Measurements from ENCODE around the gene EPO. TPM values are rescaled to one million over a fixed set of nuclear protein-coding genes. Genes with fewer than 3 reads are reported as not detected.

EPO gene
- total and polyA plus RNA-seq, 2 of the 8 experiments (the other 6 are each of a cell fraction or from before 2014, with no cell fraction given), result 0.42 to 0.95 TPM

DNA sequence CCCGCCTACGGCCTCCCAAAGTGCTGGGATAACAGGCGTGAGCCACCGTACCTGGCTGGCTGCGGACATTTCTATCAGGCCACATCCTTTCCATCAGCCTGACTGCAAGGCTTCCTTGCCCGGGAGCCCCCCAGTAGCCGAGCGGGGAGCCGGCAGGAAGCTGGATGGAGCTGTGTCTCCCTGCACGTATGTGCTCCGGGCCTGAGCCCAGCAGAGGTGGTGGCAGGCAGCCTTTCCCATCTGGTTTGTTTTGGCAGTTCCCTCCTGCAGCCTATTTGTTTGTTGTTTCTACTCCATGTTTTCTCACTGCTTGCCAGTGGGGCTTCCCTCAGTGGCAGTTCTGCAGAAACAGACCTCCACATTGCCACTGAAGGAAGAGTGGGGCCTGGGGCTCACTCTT is 8.9 kb upstream of the EPO start:
- Histone ChIP-seq H3K18ac (ENCODE audit: extremely low read depth, low read length) (no peak overlapping the region), H3K23ac (ENCODE audit: insufficient read length) (no peak overlapping the region), H3K4me2 (ENCODE audit: insufficient read depth in 1 of 2, low read depth in 2 of 2, low read length in 2 of 2) (no peak overlapping the region), H3K79me1 (ENCODE audit: low read depth, low read length) (peaks cover 3% of the 10 kb centered on the region), H3K14ac (ENCODE audit: insufficient read length) (no peak overlapping the region), H3K36me3 (ENCODE audit: control insufficient read depth in 2 of 4, insufficient read depth in 4 of 4, low read length in 3 of 4) (peaks cover 0 to 6% (median 4%) of the 10 kb centered on the region in 4 experiments; a peak in 5 of 8 replicates), H3K4me3 (ENCODE audit: extremely low read depth in 1 of 4, insufficient read depth in 2 of 4, low read depth in 3 of 4, low read length in 4 of 4) (no peak overlapping the region), H2BK15ac (ENCODE audit: low read length) (no peak overlapping the region), H2BK20ac (ENCODE audit: low read length) (no peak overlapping the region), H4K20me1 (replicated peaks in 1 of 2; ENCODE audit: control insufficient read depth in 1 of 2, insufficient read depth in 2 of 2, low read length in 2 of 2) (peaks cover 2% of the 10 kb centered on the region in 2 experiments), H3K9ac (replicated peaks in 1 of 4; ENCODE audit: extremely low read depth in 1 of 4, low read depth in 3 of 4, low read length in 3 of 4) (no peak overlapping the region), H3K27ac (ENCODE audit: low read depth, low read length) (no peak overlapping the region), H3K23me2 (ENCODE audit: low read depth, low read length) (peaks cover 7% of the 10 kb centered on the region; the same call in 1 of the 2 replicates), H2BK12ac (ENCODE audit: low read depth, low read length) (no peak overlapping the region), H3K56ac (replicated peaks; ENCODE audit: insufficient read length, low read depth, low read length) (no peak overlapping the region), H3K4me1 (replicated peaks in 1 of 4; ENCODE audit: control insufficient read depth in 3 of 4, insufficient read depth in 4 of 4, low read length in 3 of 4) (peaks cover 0 to 8% (median 2%) of the 10 kb centered on the region in 4 experiments; a peak in 3 of 7 replicates), H3K4ac (replicated peaks; ENCODE audit: insufficient read length, low read depth, low read length) (no peak overlapping the region), H4K5ac (ENCODE audit: insufficient read length, low read depth, low read length) (no peak overlapping the region), H3K9me3 (ENCODE audit: insufficient read depth in 2 of 2, low read depth in 1 of 2, low read length in 1 of 2) (no peaks in the 10 kb centered on the region), H2AK5ac (ENCODE audit: low read depth, low read length) (no peak overlapping the region), H2BK5ac (ENCODE audit: low read depth, low read length) (no peak overlapping the region), H2AFZ (ENCODE audit: low read length) (no peak overlapping the region), H3K79me2 (ENCODE audit: control insufficient read depth in 1 of 2, insufficient read depth in 2 of 2, low read length in 2 of 2) (peaks cover 0 to 12% of the 10 kb centered on the region in 2 experiments; a peak in 3 of 4 replicates), H3K27me3 (replicated peaks in 1 of 4; ENCODE audit: control insufficient read depth in 3 of 4, extremely low read depth in 1 of 4, insufficient read depth in 3 of 4, low read length in 3 of 4) (no peaks in the 10 kb centered on the region), H2BK120ac (replicated peaks; ENCODE audit: low read depth, low read length) (no peak overlapping the region), H4K8ac (ENCODE audit: extremely low read depth, insufficient read depth, low read length) (peak overlapping the region; percentile 68; the same call in 1 of the 2 replicates), H4K91ac (replicated peaks; ENCODE audit: insufficient read length, low read length) (no peak overlapping the region)
- ChIA-PET CTCF (ENCODE audit: partially characterized antibody) (interaction anchor here (0.6 to 16.9 kb wide), 8 partner anchors 10 to 266 kb away, joined by 3 to 254 read pairs (median 4); partner anchors contain the start of genes EPO and GIGYF1), POLR2A (ENCODE audit: partially characterized antibody) (interaction anchor here (0.6 to 1.3 kb wide), 4 partner anchors 27 to 164 kb away, joined by 3 to 4 read pairs (median 3); partner anchors contain the start of gene SRRT)
- DNase-seq (ENCODE audit: low read depth in 1 of 2, low spot score in 2 of 2) (no peak), FAIRE-seq (no peak)
- 96% methylated on average over 11 of the region's 11 CpGs; no CpG with 5 or more reads in 1 of the 2 experiments for WGBS, 2 experiments (ENCODE audit: extremely low coverage in 1 of 2, insufficient coverage in 1 of 2, insufficient read length in 1 of 2, insufficient replicate concordance in 2 of 2, low coverage in 1 of 2, low lambda C conversion rate in 2 of 2, missing lambda C conversion rate in 1 of 2)
- TF ChIP-seq TCF12 (IDR thresholded peaks at IDR 0.05; ENCODE audit: low read depth, low read length) (no peak), ASH2L (IDR thresholded peaks at IDR 0.05; ENCODE audit: low read length) (no peak), GTF2F1 (IDR thresholded peaks at IDR 0.05; ENCODE audit: borderline replicate concordance, low read depth, low read length) (no peak), POLR2A (IDR thresholded peaks at IDR 0.05; ENCODE audit: control extremely low read depth in 1 of 2, low read depth in 2 of 2, low read length in 2 of 2) (no peak)

All from H1 (cell line).